Measurements from ENCODE around the gene DYNC1I1.

DNA sequence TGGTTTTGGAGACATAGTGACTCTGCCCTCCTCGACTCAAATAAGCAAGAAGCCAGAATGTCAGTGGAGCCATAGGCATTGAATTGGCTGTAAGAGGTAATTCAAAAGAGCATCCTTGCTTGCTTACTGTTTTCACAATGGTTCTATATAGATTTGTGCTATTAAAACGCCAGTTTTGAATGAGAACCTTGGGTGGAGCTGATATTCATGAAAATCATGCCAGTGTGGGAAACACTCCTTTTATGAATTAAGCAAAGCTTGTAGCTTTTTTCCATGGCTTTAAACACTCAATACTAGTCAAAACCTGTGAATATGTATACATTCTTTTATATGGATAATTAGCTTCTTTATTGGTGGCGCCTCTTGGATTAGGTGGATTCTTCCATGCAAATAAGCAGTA lies 297.0 kb downstream of the DYNC1I1 start:
- TF ChIP-seq, protein P1, sequence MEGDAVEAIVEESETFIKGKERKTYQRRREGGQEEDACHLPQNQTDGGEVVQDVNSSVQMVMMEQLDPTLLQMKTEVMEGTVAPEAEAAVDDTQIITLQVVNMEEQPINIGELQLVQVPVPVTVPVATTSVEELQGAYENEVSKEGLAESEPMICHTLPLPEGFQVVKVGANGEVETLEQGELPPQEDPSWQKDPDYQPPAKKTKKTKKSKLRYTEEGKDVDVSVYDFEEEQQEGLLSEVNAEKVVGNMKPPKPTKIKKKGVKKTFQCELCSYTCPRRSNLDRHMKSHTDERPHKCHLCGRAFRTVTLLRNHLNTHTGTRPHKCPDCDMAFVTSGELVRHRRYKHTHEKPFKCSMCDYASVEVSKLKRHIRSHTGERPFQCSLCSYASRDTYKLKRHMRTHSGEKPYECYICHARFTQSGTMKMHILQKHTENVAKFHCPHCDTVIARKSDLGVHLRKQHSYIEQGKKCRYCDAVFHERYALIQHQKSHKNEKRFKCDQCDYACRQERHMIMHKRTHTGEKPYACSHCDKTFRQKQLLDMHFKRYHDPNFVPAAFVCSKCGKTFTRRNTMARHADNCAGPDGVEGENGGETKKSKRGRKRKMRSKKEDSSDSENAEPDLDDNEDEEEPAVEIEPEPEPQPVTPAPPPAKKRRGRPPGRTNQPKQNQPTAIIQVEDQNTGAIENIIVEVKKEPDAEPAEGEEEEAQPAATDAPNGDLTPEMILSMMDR (IDR thresholded peaks at IDR 0.05; ENCODE audit: poor library complexity, severe bottlenecking), result no peak
- TF ChIP-seq EP300 (conservative IDR thresholded peaks at IDR 0.05; ENCODE audit: poor library complexity, severe bottlenecking), result no peak
- TF ChIP-seq RAD21 (conservative IDR thresholded peaks at IDR 0.05), result no peak
- TF ChIP-seq TAF1 (IDR thresholded peaks at IDR 0.05; ENCODE audit: low read depth), result no peak

Measured in neural cell (in vitro differentiated cells).